GM18508 (cell line): ENCODE measurements around the gene AXL.
"Not testable (repeated sequence)": the region's sequence is repeated elsewhere in the genome, so short reads cannot be mapped to it uniquely, and the experiment has no call there.

Source experiments
- ATAC-seq: cut with Tn5 transposase; IDR thresholded peaks from one replicate; pipeline ENCODE4 v1.9.1; 2021; ENCODE audit warnings: moderate number of reproducible peaks; ENCODE audit not compliant: insufficient read depth, unreplicated experiment

Gene AXL

DNA sequence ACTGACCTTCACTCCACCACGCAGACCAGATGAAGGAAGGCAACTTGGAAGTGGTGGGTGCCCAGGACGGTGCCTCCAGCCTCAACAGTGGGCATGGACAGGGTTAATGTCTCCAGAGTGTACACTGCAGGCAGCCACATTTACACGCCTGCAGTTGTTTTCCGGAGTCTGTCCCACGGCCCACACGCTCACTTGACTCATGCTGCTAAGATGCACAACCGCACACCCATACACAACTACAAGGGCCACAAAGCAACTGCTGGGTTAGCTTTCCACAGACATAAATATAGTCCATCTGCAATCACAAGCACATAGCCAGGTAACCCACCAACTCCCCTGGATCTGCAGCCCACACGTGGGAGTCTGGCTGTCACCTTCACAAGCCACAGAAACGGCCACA lies 12.6 kb upstream of the AXL start:
- ATAC-seq: no peak

DNA sequence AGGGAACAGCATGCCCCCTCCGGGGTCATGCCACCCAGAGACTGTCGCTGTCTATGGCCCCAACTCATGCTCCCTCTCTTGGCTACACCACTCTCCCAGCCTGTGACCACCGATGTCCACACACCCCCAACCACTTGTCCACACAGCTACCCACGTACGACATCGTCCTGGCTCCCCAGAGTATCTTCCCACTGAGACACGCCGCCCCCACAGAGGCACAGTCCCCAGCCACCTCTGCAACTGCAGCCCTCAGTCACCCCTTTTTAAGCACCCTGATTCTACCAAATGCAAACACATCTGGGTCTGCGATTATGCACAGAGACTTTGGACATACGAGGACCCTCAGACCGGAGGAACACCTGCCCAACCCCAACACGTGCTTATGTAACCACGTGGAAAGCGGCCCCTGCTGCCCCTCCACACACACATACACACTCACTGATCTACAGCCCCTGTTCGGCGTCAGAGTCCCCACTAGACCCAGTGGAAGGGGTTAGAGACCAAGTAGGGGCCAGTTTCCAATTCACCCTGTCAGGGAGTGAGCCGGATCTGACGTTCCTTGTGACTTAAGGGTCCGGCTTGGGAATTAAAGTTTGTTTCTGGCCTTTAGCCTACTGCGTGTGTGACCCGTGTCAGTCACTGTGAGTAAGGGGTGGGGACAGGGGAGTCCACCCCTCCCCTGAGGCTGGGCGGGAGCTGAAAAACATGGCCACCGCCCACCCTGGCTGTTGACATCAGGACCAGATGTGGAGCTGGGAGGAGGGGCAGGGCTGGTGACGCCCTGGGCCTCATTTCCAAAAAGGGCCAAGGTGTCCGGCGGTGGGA lies 11.9 kb upstream of the AXL start:
- ATAC-seq: no peak

DNA sequence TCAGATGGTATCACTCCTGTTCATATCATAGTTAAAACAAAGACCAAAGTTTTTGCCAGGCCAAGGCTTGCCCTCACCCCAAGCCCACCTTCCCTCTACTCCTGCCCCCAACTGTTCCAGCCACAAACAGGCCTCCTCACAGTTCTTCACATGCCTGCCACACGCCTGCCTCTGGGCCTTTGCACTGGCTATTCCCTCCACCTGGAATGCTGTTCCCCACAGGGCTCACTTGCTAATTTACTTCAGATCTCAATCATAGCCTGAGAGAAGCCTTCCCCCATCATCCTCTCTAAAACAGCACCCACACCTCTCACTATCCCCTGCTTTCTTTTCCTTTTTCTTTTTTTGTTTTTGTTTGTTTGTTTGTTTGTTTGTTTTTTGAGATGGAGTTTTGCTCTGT lies 4.9 kb upstream of the AXL start:
- ATAC-seq: no peak

DNA sequence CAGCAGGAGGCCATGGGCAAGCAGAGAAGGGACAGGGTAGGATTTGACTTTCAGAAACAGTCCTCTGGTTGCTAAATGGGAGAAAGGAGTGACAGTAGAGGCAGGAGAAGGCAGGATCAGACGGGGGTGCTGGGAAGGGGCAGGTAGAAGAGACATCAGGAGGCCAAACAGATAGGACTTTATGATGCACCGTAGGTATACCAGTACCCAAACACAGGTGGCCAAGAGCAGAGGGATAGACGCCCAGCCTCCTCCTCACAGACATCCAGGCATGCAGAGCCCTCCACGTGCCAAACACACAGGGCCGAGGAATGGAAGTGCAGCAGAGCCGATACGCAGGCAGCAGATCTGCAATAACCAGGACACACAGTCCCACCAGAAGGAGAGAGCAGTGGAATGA lies 1.3 kb upstream of the AXL start:
- ATAC-seq: no peak

DNA sequence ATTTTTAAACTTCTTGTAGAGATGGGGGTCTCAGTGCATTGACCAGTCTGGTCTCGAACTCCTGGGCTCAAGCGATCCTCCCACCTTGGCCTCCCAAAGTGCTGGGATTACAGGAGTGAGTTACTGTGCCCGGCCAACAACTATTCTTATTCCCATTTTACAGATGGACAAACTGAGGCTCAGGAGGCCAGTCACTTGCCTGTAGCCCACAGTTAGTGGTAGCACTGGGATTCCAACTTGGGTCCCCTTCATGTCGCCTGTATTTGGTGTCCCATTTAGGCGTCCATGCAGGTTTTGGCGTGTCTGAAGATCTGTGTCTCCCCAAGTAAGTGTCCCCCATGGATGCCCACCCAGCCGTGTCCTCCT lies 791 bp upstream of the AXL start:
- no peak for ATAC-seq

DNA sequence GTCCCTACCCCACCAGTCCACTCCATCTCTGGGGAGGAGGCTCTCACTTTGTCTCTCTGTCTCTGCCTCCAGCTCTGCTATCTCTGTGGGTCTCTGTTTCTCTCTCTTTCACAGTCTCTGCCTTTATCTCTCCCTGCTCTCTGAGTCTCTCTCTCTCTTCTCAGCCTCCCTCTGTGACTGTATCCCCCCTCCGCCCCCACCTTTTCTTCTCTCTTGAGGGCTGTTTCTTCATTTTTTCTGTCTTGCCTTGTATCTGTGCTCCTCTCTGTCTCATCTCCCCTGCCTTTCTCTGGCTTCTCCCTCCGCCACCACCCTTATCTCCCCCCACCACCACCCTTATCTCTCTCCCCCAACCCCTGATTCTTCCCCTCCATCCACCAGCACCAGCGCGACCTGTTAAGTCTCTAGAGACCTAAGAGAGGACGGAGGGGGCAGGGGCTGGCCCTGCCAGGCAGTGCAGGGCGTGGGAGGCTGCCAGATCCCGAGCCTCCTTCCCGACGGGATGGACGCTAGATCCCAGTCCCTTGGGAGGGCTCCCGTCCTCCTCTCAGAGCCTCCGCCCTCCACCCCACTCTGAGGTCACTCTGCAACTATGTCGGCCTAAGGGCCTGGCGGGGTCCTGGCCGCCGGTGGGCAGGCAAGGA lies 1.0 kb downstream of the AXL start:
- no peak for ATAC-seq

DNA sequence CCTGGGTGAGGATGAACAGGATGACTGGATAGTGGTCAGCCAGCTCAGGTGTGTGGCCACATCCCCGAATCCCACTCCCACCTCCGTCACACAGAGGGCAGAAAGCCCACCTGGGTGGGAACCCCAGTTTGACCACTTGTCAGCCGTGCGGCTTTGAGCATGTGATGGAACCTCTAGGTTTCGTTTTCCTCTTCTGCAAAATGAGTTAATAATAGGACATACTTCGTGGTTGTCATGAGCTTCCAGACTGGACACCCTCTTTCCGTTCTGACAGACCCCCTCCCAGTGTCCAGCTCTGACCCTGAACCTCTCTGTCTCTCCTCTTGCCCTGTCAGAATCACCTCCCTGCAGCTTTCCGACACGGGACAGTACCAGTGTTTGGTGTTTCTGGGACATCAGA lies 1.8 kb downstream of the AXL start:
- ATAC-seq: no peak

DNA sequence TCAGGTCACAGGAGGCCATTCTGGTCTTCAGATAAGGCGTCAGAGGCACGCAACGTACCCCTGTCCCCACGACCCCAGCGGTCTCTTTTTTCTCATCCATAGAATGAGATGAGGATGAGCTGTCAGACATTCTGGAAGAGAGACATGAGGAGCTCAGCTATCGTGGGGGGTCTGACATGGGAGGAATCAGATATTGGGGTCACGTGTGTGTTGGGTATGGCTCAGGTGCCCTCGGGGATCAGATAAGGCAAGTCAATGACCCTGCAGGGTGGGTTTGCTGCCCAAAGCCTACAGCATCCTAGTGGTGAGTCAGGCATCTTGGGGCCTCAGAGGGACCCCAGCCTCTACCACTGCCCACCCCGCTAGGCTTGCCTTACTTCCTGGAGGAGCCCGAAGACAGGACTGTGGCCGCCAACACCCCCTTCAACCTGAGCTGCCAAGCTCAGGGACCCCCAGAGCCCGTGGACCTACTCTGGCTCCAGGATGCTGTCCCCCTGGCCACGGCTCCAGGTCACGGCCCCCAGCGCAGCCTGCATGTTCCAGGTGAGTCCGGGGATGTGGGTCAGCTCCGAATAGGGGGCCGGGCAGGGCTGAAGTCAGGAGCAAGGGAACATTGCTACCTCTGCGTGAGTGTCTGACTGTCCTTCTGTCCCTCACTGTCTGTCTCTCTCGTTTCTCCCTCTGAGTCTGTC lies 2.6 kb downstream of the AXL start:
- no peak for ATAC-seq

DNA sequence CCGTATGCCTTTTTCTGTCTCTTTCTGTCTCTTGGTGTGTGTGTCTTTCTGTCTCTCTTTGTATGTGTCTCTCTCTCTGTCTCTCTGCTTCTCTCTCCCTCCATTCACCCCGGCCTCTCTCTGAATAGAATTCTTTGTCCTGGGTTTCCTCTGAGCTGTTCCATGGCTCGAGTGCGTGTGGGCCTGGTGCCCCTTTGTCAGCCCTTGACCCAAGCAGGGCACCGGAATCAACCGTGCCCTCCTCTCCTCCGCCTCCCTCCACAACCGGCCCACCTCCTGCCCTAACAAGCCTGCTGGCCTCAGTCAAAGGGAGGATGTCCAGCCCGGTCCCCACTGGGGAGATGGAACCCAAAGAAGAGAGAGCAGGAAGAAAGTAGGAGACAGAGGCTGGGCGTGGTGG lies 3.2 kb downstream of the AXL start:
- no peak for ATAC-seq

DNA sequence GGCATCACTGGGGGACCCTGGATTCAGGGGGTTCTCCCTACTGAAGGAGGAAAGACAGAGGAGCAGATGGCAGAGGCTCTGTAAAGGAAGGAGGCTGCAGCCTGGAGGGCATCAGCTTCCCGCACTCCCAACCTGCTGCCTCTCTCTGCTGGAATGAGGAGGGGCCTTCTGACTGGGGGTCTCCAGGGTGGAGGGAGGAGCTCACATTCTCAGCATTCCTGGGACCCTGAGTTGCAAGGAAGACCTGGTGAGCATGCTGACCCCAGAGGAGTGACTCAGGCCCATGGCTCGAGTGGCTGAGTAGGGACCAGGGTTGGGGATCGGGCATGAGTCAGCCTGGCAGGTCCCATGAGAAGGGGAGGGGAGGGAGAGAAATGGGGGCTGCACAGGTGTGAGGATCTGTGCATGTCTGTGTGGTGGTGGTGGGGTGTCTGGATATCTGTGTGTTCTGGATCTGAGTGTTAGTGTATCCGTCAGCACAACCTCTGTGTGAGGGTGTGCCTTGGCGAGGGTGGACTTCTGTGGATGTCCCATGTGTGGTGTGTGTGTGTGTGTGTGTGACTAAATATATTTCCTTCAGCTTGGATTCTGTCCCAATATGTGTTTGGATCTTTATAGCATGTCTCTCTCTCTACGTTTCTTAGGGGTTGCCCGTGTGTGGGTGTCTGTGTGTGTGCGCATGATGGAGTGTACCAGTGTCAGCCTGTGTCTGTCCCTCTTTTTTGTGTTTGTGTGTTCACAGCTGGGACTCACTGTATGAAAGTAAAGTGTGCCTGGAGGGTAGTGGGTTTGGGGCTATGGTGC lies 4.6 kb downstream of the AXL start:
- ATAC-seq: no peak

DNA sequence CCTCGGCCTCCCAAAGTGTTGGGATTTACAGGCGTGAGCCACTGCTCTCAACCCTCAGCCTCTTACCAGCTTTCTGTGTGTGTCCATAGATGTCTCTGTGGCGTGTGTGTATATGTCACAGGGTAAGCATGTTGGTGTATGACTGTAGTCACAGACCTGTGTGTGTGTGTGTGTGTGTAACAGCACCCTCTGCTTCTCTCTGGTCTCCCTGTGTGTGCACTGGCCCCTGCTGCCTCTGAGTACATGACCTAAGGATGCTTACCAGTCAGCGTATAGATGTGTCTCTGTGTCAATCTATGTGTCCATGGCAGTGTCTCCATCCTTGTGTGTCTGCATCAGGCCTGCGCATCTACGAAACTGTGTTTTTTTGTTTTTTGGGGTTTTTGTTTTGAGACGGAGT lies 5.6 kb downstream of the AXL start:
- ATAC-seq: no peak

DNA sequence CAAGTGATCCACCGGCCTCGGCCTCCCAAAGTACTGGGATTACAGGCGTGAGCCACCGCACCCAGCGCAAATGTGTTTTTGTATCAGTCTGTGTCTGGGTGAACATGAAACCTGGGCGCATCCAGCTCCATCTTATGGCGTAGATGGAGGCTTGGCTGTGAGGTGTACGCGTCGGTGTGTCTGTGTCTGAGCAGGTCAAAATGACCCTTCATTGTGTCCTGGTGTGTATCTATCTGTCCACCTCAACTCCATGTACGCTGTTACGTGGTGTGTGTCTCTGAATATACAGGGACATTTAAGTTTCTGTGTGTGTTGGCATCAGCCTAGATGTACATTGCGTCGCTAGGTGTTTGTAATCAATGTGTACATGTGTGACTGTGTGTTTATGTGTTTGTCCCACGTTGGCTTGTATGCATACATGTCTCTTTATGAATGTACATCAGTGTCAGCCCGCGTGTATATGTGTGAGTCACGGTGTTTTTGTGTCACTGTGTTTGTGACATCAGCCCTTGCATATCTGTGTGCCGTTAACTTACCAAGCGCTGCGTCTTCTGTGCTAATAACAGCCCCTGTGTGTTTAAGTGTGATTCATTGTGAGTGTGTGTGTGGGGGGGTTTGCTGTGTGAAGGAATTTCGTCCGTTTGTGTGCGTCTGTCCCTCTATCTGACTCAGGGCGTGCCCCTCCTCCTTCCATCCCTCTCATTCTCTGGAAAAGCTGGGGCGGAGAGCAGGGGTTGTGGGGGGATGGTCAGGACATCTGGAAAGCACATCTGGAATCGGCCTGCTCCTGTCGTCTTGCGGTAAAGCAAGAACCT lies 6.4 kb downstream of the AXL start:
- no peak for ATAC-seq

DNA sequence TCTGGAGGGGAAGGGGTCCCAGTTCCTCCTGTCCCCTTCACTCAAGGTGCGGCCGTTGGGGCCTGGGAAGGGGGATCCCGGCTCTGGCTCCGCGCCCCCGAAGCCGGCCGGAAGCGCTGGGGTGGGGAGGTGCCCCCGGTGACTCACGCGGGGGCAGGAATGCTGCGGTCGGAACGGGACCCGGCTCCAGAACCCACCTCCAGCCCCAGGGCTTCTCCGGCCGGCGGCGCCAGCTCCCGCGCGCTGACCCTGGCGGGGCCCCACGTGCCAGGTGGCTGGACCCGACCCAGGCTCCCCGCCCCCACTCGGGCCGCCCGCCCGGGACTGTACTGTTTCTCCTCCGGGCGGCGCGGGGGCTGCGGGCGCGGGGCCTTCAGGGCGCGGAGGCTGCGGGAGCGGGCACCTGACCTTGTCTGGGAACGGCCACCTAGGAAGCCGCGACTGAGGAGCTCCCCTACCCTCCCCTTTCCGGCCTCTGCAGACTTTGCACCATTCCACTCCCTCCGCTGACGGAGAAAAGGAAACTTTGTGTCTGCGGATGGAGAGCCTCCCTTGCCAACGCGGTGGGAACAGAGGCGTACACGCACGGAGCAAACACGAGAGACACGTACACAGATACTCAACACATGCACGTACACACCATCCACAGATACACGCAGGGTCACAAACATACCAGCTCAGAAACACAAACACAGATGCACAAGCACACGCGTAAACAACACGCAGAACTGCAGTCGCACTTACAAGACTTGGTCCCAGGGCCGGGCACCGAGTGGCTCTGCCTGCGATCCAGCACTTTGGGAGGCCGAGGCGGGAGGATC lies 7.2 kb downstream of the AXL start:
- ATAC-seq: no peak

DNA sequence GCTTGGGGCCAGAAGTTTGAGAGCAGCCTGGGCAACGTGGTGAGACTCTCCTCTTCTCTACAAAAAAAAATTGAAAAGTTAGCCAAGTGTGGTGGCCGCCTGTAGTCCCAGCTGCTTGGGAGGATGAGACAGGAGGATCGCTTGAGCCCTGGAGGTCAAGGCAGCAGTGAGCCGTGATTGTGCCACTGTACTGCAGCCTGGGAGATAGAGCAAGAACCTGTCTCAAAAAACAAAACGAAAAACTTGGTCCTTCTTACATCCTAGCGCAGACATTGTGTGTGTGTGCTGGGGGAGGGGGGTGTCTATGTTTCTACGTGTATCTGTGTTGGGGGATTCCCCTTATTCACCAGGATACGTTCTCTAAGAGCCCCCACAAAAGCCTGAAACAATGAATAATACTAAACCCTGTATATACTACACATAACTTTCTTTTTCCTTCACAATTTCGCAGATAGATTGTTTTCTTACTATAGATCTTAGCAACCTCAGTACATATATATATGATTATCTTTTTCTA lies 7.9 kb downstream of the AXL start:
- no peak for ATAC-seq

DNA sequence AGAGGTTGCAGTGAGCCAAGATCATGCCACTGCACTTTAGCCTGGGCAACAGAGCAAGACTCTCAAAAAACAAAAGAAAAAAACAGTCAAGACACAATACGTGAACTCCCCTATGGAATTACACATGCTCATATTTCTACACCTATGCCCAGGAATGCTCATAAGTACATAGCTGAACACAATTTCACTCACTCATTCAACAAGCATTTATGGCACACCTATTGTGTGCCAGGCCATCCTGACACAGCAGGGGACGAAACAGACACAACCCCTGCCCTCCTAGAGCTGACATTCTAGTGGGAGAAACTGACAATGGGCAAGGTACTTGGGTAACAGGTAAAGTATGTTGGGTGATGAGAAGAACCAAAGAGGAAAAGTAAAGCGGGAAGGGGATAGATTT lies 9.5 kb downstream of the AXL start:
- ATAC-seq: no peak

DNA sequence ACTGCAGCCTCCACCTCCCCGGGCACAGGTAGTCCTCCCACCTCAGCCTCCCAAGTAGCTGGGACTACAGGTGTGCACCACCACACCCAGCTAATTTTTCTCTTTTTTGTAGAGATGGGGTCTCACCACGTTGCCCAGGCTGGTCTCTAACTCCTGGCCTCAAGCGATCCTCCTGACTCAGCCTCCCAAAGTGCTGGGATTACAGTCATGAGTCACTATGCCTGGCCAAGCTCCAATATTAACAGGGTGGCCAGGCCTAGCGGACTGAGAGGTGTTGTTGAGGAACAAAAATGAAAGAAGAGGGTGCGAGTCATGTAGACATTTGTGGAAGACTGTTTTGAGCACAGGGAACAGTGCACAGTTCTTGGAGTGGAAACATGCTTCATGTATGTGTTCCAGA lies 10.3 kb downstream of the AXL start:
- ATAC-seq: not testable (repeated sequence)

DNA sequence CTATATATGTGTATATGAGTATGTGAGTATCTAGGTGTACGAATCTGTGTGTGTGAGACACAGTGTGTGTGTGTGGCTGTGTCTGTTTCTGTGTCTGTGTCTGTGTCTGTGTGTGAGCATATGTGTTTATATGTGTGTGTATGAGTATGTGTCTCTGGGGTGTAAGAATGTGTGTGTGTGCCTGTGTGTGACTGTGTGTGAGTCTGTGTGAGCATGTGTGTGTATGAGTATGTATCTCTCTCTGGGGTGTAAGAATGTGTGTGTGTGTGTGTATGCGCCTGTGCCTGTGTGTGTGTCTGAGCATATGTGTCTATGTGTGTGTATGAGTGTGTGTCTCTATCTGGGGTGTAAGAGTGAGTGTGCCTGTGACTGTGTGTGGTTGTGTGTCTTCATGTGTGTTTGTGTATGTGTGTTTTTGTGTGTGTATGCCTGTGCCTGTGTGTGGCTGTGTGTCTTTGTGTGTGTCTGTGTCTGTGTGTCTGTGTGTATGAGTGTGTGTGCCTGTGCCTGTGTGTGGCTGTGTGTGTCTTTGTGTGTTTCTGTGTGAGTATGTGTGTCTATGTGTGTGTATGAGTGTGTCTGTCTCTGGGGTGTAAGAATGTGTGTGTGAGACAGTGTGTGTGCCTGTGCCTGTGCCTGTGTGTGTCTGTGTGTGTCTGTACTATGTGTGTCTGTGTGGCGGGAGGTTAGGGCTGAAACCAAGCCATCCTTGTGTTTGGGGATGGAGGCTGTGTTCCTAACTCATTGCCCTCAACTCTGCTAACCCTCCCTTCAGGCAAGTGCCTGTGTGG lies 11.2 kb downstream of the AXL start:
- no peak for ATAC-seq

DNA sequence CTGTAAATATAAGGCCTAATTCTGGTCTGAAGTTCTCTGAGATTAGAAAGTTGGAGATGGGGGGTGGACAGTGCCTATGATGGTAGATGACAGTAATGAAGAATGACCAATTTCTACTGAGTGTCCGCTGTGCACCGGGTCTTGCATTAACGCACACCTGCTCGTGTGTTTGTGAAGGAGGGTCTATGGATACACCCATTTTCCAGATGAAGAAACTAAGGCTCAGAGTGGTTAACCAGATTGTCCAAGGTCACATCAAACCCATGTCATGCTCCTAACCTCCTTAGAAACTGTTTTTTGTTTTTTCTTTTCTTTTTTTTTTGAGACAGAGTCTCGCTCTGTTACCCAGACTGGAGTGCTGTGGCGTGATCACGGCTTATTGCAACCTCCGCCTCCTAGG lies 13.7 kb downstream of the AXL start:
- no peak for ATAC-seq
